A204.1 (cell line): Measurements from ENCODE around the gene RPL10A.

Source experiments
- FAIRE-seq: peaks from 2 replicates; lab custom pipeline; 2012; peaks lifted over from hg19 to GRCh38; lab: Jason Lieb, UNC

The RPL10A gene

GRCh38 chr6:35492974-35493284 lies 24.7 kb downstream of the RPL10A start:
- no peak for FAIRE-seq

GRCh38 chr6:35493307-35493983 lies 25.2 kb downstream of the RPL10A start:
- FAIRE-seq, result no peak

- no peak for FAIRE-seq
Measured at GRCh38 chr6:35494161-35494563, 26.0 kb downstream of the RPL10A start.

GRCh38 chr6:35495258-35496035 lies 27.2 kb downstream of the RPL10A start:
- no peak for FAIRE-seq

GRCh38 chr6:35496036-35496840 lies 28.0 kb downstream of the RPL10A start:
- no peak for FAIRE-seq

- FAIRE-seq, result no peak
Measured at GRCh38 chr6:35496841-35497570, 28.8 kb downstream of the RPL10A start, which contains the start of gene TEAD3. TSS of gene TEAD3 (minus strand) at chr6:35497079.

GRCh38 chr6:35497571-35498421 lies 29.6 kb downstream of the RPL10A start:
- FAIRE-seq, result no peak

- no peak for FAIRE-seq
Measured at GRCh38 chr6:35498422-35499067, 30.3 kb downstream of the RPL10A start.

- no peak for FAIRE-seq
Measured at GRCh38 chr6:35499372-35499771, 31.2 kb downstream of the RPL10A start.

- no peak for FAIRE-seq
Measured at GRCh38 chr6:35500782-35501181, 32.6 kb downstream of the RPL10A start.

GRCh38 chr6:35501784-35502183 lies 33.6 kb downstream of the RPL10A start:
- no peak for FAIRE-seq

GRCh38 chr6:35503534-35503933 lies 35.3 kb downstream of the RPL10A start:
- no peak for FAIRE-seq

GRCh38 chr6:35505999-35506412 lies 37.8 kb downstream of the RPL10A start:
- FAIRE-seq, result no peak

- FAIRE-seq, result no peak
Measured at GRCh38 chr6:35506536-35506935, 38.3 kb downstream of the RPL10A start.

- no peak for FAIRE-seq
Measured at GRCh38 chr6:35507221-35507620, 39.0 kb downstream of the RPL10A start.

- FAIRE-seq, result no peak
Measured at GRCh38 chr6:35508027-35508426, 39.8 kb downstream of the RPL10A start.

- FAIRE-seq, result no peak
Measured at GRCh38 chr6:35508542-35508941, 40.3 kb downstream of the RPL10A start.

GRCh38 chr6:35510916-35511561 lies 42.8 kb downstream of the RPL10A start:
- no peak for FAIRE-seq

GRCh38 chr6:35511562-35511941 lies 43.4 kb downstream of the RPL10A start:
- FAIRE-seq, result no peak

GRCh38 chr6:35512006-35512405 lies 43.8 kb downstream of the RPL10A start:
- no peak for FAIRE-seq
